Measurements from ENCODE around the gene MYL6.
A peak's percentile ranks its signal among the peaks of the same experiment; 100 is the strongest.

Gene MYL6

DNA sequence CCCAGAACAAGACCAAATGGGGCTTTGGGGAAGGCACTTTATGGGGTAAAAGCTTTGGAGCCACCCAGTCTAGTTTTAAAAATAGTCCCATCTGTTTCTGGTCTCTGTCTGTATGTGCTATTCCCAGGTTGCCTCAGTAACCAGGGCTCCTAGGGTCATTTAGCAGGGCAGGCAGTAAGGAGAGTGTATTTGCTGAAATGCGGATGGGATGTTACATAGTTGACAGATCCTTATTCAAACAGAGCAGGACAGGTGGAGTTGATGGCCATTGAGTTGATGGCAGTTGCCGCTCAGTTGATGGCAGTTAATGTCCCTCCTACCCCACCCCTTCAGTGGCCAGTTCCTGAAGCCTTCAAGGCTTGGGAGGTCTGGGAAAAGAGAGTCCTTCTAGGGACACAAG, 35.5 kb upstream of the MYL6 start:
- Histone ChIP-seq H3K79me1 (ENCODE audit: low read depth, low read length) (no peaks in the 10 kb centered on the region), H3K4me2 (ENCODE audit: insufficient read depth, low read length, poor library complexity, severe bottlenecking) (no peak overlapping the region), H3K4ac (ENCODE audit: low read length) (no peak overlapping the region), H3K9ac (ENCODE audit: low read depth, low read length, poor library complexity) (no peak overlapping the region), H3K23ac (ENCODE audit: low read depth, low read length, poor library complexity) (no peak overlapping the region), H3K27ac (replicated peaks; ENCODE audit: low read length) (no peak overlapping the region), H3K14ac (ENCODE audit: low read length) (no peak overlapping the region), H4K8ac (ENCODE audit: low read depth, low read length) (no peak overlapping the region), H2AK5ac (ENCODE audit: low read depth, low read length) (no peak overlapping the region), H3K36me3 (replicated peaks in 1 of 2; ENCODE audit: control insufficient read depth in 2 of 2, insufficient read depth in 2 of 2, low read length in 2 of 2) (peaks cover 19 to 38% of the 10 kb centered on the region in 2 donors), H2BK15ac (ENCODE audit: low read length) (no peak overlapping the region), H4K91ac (ENCODE audit: low read depth, low read length, poor library complexity) (no peak overlapping the region), H3K9me3 (replicated peaks in 1 of 2; ENCODE audit: control insufficient read depth in 2 of 2, insufficient read depth in 1 of 2, low read depth in 1 of 2, low read length in 2 of 2) (no peaks in the 10 kb centered on the region), H2BK120ac (ENCODE audit: low read depth, low read length) (no peak overlapping the region), H3K27me3 (ENCODE audit: control insufficient read depth in 3 of 3, insufficient read depth in 3 of 3, low read depth in 1 of 3, low read length in 3 of 3) (no peaks in the 10 kb centered on the region), H2BK12ac (ENCODE audit: low read length) (no peak overlapping the region), H2BK5ac (ENCODE audit: low read length) (no peak overlapping the region), H2AFZ (ENCODE audit: low read length) (no peak overlapping the region), H3K4me3 (ENCODE audit: low read length in 2 of 2) (no peak overlapping the region), H3K4me1 (ENCODE audit: control insufficient read depth in 2 of 2, insufficient read depth in 1 of 2, low read depth in 1 of 2, low read length in 2 of 2) (peaks cover 13 to 23% of the 10 kb centered on the region in 2 donors), H3K18ac (ENCODE audit: low read length) (no peak overlapping the region)
- DNase-seq (ENCODE audit: low spot score), result no peak
- WGBS, 2 donors (ENCODE audit: extremely low coverage in 2 of 2, insufficient read length in 2 of 2, insufficient replicate concordance in 1 of 2), result no CpG with 5 or more reads among the region's 2 CpGs

DNA sequence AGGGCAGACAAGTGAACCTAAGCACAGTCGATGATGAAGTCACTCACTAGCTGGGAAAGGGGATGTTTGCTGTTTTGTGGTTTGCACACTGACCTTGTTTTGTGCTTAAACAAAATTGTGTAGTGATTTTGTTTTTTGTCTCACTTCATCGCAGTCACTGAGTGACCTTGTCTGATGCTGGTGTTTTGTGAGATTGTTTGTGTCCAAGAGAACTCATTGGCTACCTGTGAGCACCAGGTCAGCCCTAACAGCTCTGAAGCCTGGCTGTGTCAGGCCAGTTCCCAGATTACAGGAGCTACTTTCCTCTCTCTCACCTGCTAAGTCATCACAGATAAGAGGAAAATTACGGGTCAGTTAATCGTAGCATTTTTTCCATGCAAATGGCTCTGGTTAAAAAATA, 34.0 kb upstream of the MYL6 start:
- H2AFZ ChIP-seq (ENCODE audit: low read length), result no peak overlapping the region
- H3K4ac ChIP-seq (ENCODE audit: low read length), result no peak overlapping the region

DNA sequence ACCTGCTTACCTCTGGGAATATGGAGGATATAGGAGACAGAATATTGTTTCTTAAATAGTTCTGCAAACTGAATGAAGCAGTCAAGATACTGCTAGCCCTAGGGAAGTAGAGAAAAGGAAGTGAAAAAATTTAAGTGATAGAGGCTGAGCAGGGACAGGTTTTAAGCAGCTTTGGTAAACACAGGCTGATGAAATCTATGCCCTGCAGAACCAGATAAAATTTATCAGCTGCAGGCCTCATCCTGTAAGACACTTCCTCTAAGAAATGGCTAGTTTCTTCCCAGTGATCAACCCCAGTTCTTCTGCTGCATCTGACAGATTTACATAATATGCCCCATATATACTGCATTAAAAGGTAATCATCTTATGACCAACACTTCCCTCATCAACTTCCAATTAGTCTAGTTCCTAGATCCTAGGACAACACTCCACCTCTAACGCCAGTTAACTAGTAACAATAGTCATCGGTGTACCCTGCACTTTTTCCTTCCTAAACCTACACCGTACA, 31.4 kb upstream of the MYL6 start:
- Histone ChIP-seq H2BK12ac (ENCODE audit: low read length) (no peak overlapping the region), H4K91ac (ENCODE audit: low read depth, low read length, poor library complexity) (no peak overlapping the region), H2BK120ac (ENCODE audit: low read depth, low read length) (no peak overlapping the region), H3K14ac (ENCODE audit: low read length) (no peak overlapping the region), H3K18ac (ENCODE audit: low read length) (no peak overlapping the region), H2BK5ac (ENCODE audit: low read length) (no peak overlapping the region), H3K23ac (ENCODE audit: low read depth, low read length, poor library complexity) (no peak overlapping the region), H3K27me3 (ENCODE audit: control insufficient read depth in 3 of 3, insufficient read depth in 3 of 3, low read depth in 1 of 3, low read length in 3 of 3) (no peaks in the 10 kb centered on the region), H2AK5ac (ENCODE audit: low read depth, low read length) (no peak overlapping the region), H4K8ac (ENCODE audit: low read depth, low read length) (no peak overlapping the region), H3K36me3 (replicated peaks in 1 of 2; ENCODE audit: control insufficient read depth in 2 of 2, insufficient read depth in 2 of 2, low read length in 2 of 2) (peaks cover 16 to 32% of the 10 kb centered on the region in 2 donors), H3K9ac (ENCODE audit: low read depth, low read length, poor library complexity) (no peak overlapping the region), H2BK15ac (ENCODE audit: low read length) (no peak overlapping the region), H3K9me3 (replicated peaks in 1 of 2; ENCODE audit: control insufficient read depth in 2 of 2, insufficient read depth in 1 of 2, low read depth in 1 of 2, low read length in 2 of 2) (no peaks in the 10 kb centered on the region), H3K4me3 (ENCODE audit: low read length in 2 of 2) (no peak overlapping the region), H3K79me1 (ENCODE audit: low read depth, low read length) (no peaks in the 10 kb centered on the region), H2AFZ (ENCODE audit: low read length) (no peak overlapping the region), H3K4ac (ENCODE audit: low read length) (no peak overlapping the region), H3K4me2 (ENCODE audit: insufficient read depth, low read length, poor library complexity, severe bottlenecking) (no peak overlapping the region), H3K27ac (replicated peaks; ENCODE audit: low read length) (peak overlapping the region; percentile 62), H3K4me1 (ENCODE audit: control insufficient read depth in 2 of 2, insufficient read depth in 1 of 2, low read depth in 1 of 2, low read length in 2 of 2) (peaks cover 13% of the 10 kb centered on the region in 2 donors)
- DNase-seq (ENCODE audit: low spot score), result no peak
- WGBS, 2 donors (ENCODE audit: extremely low coverage in 2 of 2, insufficient read length in 2 of 2, insufficient replicate concordance in 1 of 2), result no CpG with 5 or more reads among the region's 3 CpGs

More for the DNA sequence above, 34.0 kb upstream of the MYL6 start:
- H2BK5ac ChIP-seq (ENCODE audit: low read length), result no peak overlapping the region
- H3K9ac ChIP-seq (ENCODE audit: low read depth, low read length, poor library complexity), result no peak overlapping the region
- no peak overlapping the region for H3K14ac ChIP-seq (ENCODE audit: low read length)
- no peak overlapping the region for H3K27ac ChIP-seq (replicated peaks; ENCODE audit: low read length)
- no peak overlapping the region for H4K91ac ChIP-seq (ENCODE audit: low read depth, low read length, poor library complexity)
- H2BK120ac ChIP-seq (ENCODE audit: low read depth, low read length), result no peak overlapping the region
- H3K23ac ChIP-seq (ENCODE audit: low read depth, low read length, poor library complexity), result no peak overlapping the region
- H2BK15ac ChIP-seq (ENCODE audit: low read length), result no peak overlapping the region
- H4K8ac ChIP-seq (ENCODE audit: low read depth, low read length), result no peak overlapping the region
- no peak overlapping the region for H3K18ac ChIP-seq (ENCODE audit: low read length)
- H3K9me3 ChIP-seq (replicated peaks in 1 of 2; ENCODE audit: control insufficient read depth in 2 of 2, insufficient read depth in 1 of 2, low read depth in 1 of 2, low read length in 2 of 2), result no peaks in the 10 kb centered on the region
- no peak overlapping the region for H2BK12ac ChIP-seq (ENCODE audit: low read length)
- H2AK5ac ChIP-seq (ENCODE audit: low read depth, low read length), result no peak overlapping the region
- no peak overlapping the region for H3K4me2 ChIP-seq (ENCODE audit: insufficient read depth, low read length, poor library complexity, severe bottlenecking)
- H3K27me3 ChIP-seq (ENCODE audit: control insufficient read depth in 3 of 3, insufficient read depth in 3 of 3, low read depth in 1 of 3, low read length in 3 of 3), result no peaks in the 10 kb centered on the region
- no peak for DNase-seq (ENCODE audit: low spot score)
- peaks cover 8 to 14% of the 10 kb centered on the region in 2 donors for H3K4me1 ChIP-seq (ENCODE audit: control insufficient read depth in 2 of 2, insufficient read depth in 1 of 2, low read depth in 1 of 2, low read length in 2 of 2)
- peaks cover 19 to 35% of the 10 kb centered on the region in 2 donors for H3K36me3 ChIP-seq (replicated peaks in 1 of 2; ENCODE audit: control insufficient read depth in 2 of 2, insufficient read depth in 2 of 2, low read length in 2 of 2)
- WGBS, 2 donors (ENCODE audit: extremely low coverage in 2 of 2, insufficient read length in 2 of 2, insufficient replicate concordance in 1 of 2), result no CpG with 5 or more reads among the region's 4 CpGs
- no peak overlapping the region for H3K4me3 ChIP-seq (ENCODE audit: low read length in 2 of 2)
- H3K79me1 ChIP-seq (ENCODE audit: low read depth, low read length), result no peaks in the 10 kb centered on the region

DNA sequence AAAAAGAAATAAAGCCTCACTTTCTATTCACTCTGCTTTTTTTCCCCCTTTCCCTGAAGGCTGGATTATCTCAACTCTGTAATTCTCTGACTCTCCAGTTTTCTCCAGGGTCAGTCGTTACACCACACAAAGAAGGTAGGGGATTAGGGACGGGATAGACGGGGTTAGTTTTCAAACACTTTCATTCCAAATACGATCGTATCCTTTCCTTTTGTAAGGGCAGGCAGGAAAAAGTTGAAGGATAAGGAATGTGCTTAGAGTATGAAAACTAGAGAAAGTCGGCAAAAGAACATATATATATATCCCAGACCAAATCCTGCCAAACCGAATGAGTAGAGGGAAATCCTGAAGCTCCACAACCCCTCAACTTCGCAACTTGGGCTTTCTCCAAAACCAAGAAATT, 30.7 kb upstream of the MYL6 start:
- Histone ChIP-seq H2BK120ac (ENCODE audit: low read depth, low read length) (no peak overlapping the region), H3K36me3 (replicated peaks in 1 of 2; ENCODE audit: control insufficient read depth in 2 of 2, insufficient read depth in 2 of 2, low read length in 2 of 2) (peaks cover 21 to 34% of the 10 kb centered on the region in 2 donors), H3K9ac (ENCODE audit: low read depth, low read length, poor library complexity) (no peak overlapping the region), H3K14ac (ENCODE audit: low read length) (no peak overlapping the region), H2BK15ac (ENCODE audit: low read length) (no peak overlapping the region), H3K23ac (ENCODE audit: low read depth, low read length, poor library complexity) (no peak overlapping the region), H2BK12ac (ENCODE audit: low read length) (no peak overlapping the region), H3K4ac (ENCODE audit: low read length) (no peak overlapping the region), H2AK5ac (ENCODE audit: low read depth, low read length) (no peak overlapping the region), H3K27ac (replicated peaks; ENCODE audit: low read length) (peak overlapping the region; percentile 62), H3K27me3 (ENCODE audit: control insufficient read depth in 3 of 3, insufficient read depth in 3 of 3, low read depth in 1 of 3, low read length in 3 of 3) (no peaks in the 10 kb centered on the region), H3K79me1 (ENCODE audit: low read depth, low read length) (no peaks in the 10 kb centered on the region), H4K91ac (ENCODE audit: low read depth, low read length, poor library complexity) (no peak overlapping the region), H2AFZ (ENCODE audit: low read length) (peak overlapping the region; percentile 46), H3K18ac (ENCODE audit: low read length) (no peak overlapping the region), H3K4me3 (ENCODE audit: low read length in 2 of 2) (peak overlapping the region in 1 of 2 donors; percentile 83), H3K4me2 (ENCODE audit: insufficient read depth, low read length, poor library complexity, severe bottlenecking) (peak overlapping the region; percentile 40), H3K9me3 (replicated peaks in 1 of 2; ENCODE audit: control insufficient read depth in 2 of 2, insufficient read depth in 1 of 2, low read depth in 1 of 2, low read length in 2 of 2) (no peaks in the 10 kb centered on the region), H4K8ac (ENCODE audit: low read depth, low read length) (no peak overlapping the region), H3K4me1 (ENCODE audit: control insufficient read depth in 2 of 2, insufficient read depth in 1 of 2, low read depth in 1 of 2, low read length in 2 of 2) (peaks cover 13% of the 10 kb centered on the region in 2 donors), H2BK5ac (ENCODE audit: low read length) (no peak overlapping the region)
- no CpG with 5 or more reads among the region's 8 CpGs for WGBS, 2 donors (ENCODE audit: extremely low coverage in 2 of 2, insufficient read length in 2 of 2, insufficient replicate concordance in 1 of 2)
- DNase-seq (ENCODE audit: low spot score), result no peak

Measured in neuronal stem cell (in vitro differentiated cells).